OCI-LY3 (cell line): ENCODE results near the gene ALOX5.
"Not testable (repeated sequence)": the region's sequence is repeated elsewhere in the genome, so short reads cannot be mapped to it uniquely, and the experiment has no call there.

Experiments used
- H2AFZ ChIP-seq: fragments of 200-600, 300-600 bp; shearing (Covaris generic); 2 replicates; pipeline ENCODE4 v1.6.0; 2014; ENCODE audit warnings: antibody characterized with exemption, low read depth, low read length
- H3K27ac ChIP-seq: fragments of 200-600, 300-600 bp; sonication (generic); 2 replicates; pipeline ENCODE4 v1.5.1; 2014; ENCODE audit warnings: mild to moderate bottlenecking, low read length, moderate library complexity, mixed read lengths
- H3K27me3 ChIP-seq: fragments of 200-600, 300-600 bp; sonication (generic); 2 replicates; pipeline ENCODE4 v1.6.1; 2014; ENCODE audit warnings: low read depth, low read length, mixed read lengths
- H3K36me3 ChIP-seq: fragments of 200-600, 300-600 bp; sonication (generic); replicated peaks from 2 replicates; pipeline ENCODE3; 2014; ENCODE audit warnings: low read depth, low read length, mixed read lengths
- H3K4me1 ChIP-seq: fragments of 300-600, 200-600 bp; sonication (generic); 2 replicates; pipeline ENCODE4 v1.6.1; 2014; ENCODE audit warnings: low read length, mixed read lengths
- H3K4me2 ChIP-seq: fragments of 200-600, 300-600 bp; sonication (generic); 2 replicates; pipeline ENCODE4 v1.6.1; 2014; ENCODE audit warnings: low read length, mixed read lengths
- H3K4me3 ChIP-seq: fragments of 300-600, 200-600 bp; sonication (generic); 2 replicates; pipeline ENCODE4 v1.5.1; 2014; ENCODE audit warnings: antibody characterized with exemption, mild to moderate bottlenecking, low read length, moderate library complexity
- H3K79me2 ChIP-seq: fragments of 300-600, 200-600 bp; shearing (Covaris generic); 2 replicates; pipeline ENCODE4 v1.6.1; 2014; ENCODE audit warnings: mild to moderate bottlenecking, low read length, mixed read lengths
- H3K9ac ChIP-seq: fragments of 300-600, 200-600 bp; shearing (Covaris generic); 2 replicates; pipeline ENCODE4 v1.6.0; 2014; ENCODE audit warnings: mild to moderate bottlenecking, low read length, moderate library complexity
- H3K9me3 ChIP-seq: fragments of 200-600, 300-600 bp; shearing (Covaris generic); 2 replicates; pipeline ENCODE4 v1.6.1; 2014; ENCODE audit warnings: low read length, mixed read lengths; ENCODE audit not compliant: insufficient read depth
- H4K20me1 ChIP-seq: fragments of 200-600, 300-600 bp; sonication (generic); 2 replicates; pipeline ENCODE4 v1.6.1; 2016; ENCODE audit warnings: low read length, mixed read lengths; ENCODE audit not compliant: insufficient read depth
- CTCF ChIP-seq: fragments of 200-600, 300-600 bp; sonication (generic); IDR thresholded peaks from 2 replicates; pipeline ENCODE4 v1.5.1; 2014; ENCODE audit warnings: antibody characterized with exemption, low read length, low read depth
- EZH2phosphoT487 ChIP-seq: fragments of 200-600 bp; shearing (Covaris generic); IDR thresholded peaks from 2 replicates; pipeline ENCODE4 v1.6.1; 2018; ENCODE audit warnings: antibody characterized with exemption, mixed run types, low read depth

ALOX5 gene

GRCh38 chr10:45409782-45410181 is 35.8 kb downstream of the ALOX5 start:
- Histone ChIP-seq H3K4me3 (no peak overlapping the region), H3K79me2 (no peaks in the 10 kb centered on the region), H3K27ac (no peak overlapping the region), H3K9ac (no peak overlapping the region), H4K20me1 (no peaks in the 10 kb centered on the region), H2AFZ (no peak overlapping the region), H3K4me1 (no peaks in the 10 kb centered on the region), H3K36me3 (no peaks in the 10 kb centered on the region), H3K9me3 (no peaks in the 10 kb centered on the region), H3K27me3 (no peaks in the 10 kb centered on the region), H3K4me2 (no peak overlapping the region)
- TF ChIP-seq CTCF (no peak), EZH2phosphoT487 (no peak)

- H3K27me3 ChIP-seq: no peaks in the 10 kb centered on the region
- no peaks in the 10 kb centered on the region for H4K20me1 ChIP-seq
- H3K79me2 ChIP-seq: no peaks in the 10 kb centered on the region
- no peak overlapping the region for H3K27ac ChIP-seq
- no peak overlapping the region for H3K4me3 ChIP-seq
- H3K9ac ChIP-seq: no peak overlapping the region
- TF ChIP-seq CTCF (no peak), EZH2phosphoT487 (no peak)
- H3K36me3 ChIP-seq: no peaks in the 10 kb centered on the region
- H3K4me1 ChIP-seq: no peaks in the 10 kb centered on the region
- no peak overlapping the region for H3K4me2 ChIP-seq
- no peaks in the 10 kb centered on the region for H3K9me3 ChIP-seq
- H2AFZ ChIP-seq: no peak overlapping the region
These were observed 36.4 kb downstream of the ALOX5 start for GRCh38 chr10:45410489-45410806.

GRCh38 chr10:45410807-45411606 is 37.0 kb downstream of the ALOX5 start:
- no peaks in the 10 kb centered on the region for H3K79me2 ChIP-seq
- no peaks in the 10 kb centered on the region for H3K4me1 ChIP-seq
- no peaks in the 10 kb centered on the region for H4K20me1 ChIP-seq
- no peak for TF ChIP-seq CTCF
- no peak for TF ChIP-seq EZH2phosphoT487
- H3K27ac ChIP-seq: no peak overlapping the region
- H3K4me3 ChIP-seq: no peak overlapping the region
- no peaks in the 10 kb centered on the region for H3K36me3 ChIP-seq
- H2AFZ ChIP-seq: no peak overlapping the region
- H3K9ac ChIP-seq: no peak overlapping the region
- no peaks in the 10 kb centered on the region for H3K27me3 ChIP-seq
- H3K9me3 ChIP-seq: no peaks in the 10 kb centered on the region
- no peak overlapping the region for H3K4me2 ChIP-seq

GRCh38 chr10:45411607-45411940 is 37.6 kb downstream of the ALOX5 start:
- Histone ChIP-seq H3K9ac (no peak overlapping the region), H3K4me1 (no peaks in the 10 kb centered on the region), H3K27ac (no peak overlapping the region), H4K20me1 (no peaks in the 10 kb centered on the region), H2AFZ (no peak overlapping the region), H3K4me2 (no peak overlapping the region), H3K9me3 (no peaks in the 10 kb centered on the region), H3K79me2 (no peaks in the 10 kb centered on the region), H3K36me3 (no peaks in the 10 kb centered on the region), H3K27me3 (no peaks in the 10 kb centered on the region), H3K4me3 (no peak overlapping the region)
- no peak for TF ChIP-seq CTCF
- TF ChIP-seq EZH2phosphoT487: no peak

GRCh38 chr10:45415062-45415461 is 41.0 kb downstream of the ALOX5 start:
- not testable (repeated sequence) for H3K9ac ChIP-seq, H3K27me3 ChIP-seq, H3K79me2 ChIP-seq, H3K4me1 ChIP-seq, H3K27ac ChIP-seq, H3K4me3 ChIP-seq, H3K9me3 ChIP-seq, H3K4me2 ChIP-seq, H3K36me3 ChIP-seq, H2AFZ ChIP-seq, H4K20me1 ChIP-seq
